HEK293 (cell line): Measurements from ENCODE around the gene PTBP1.

Source experiments
- CTCF ChIA-PET: fragments of 350-600 bp; formaldehyde crosslinking; extraction: SDS; loops from one replicate; lab custom pipeline; 2021; ENCODE audit warnings: antibody characterized with exemption; lab: Yijun Ruan, JAX
- POLR2A ChIA-PET: fragments of 300-600 bp; formaldehyde crosslinking; extraction: SDS; loops from one replicate; lab custom pipeline; 2020; ENCODE audit warnings: antibody characterized with exemption, inconsistent platforms; lab: Yijun Ruan, JAX
- H3K27ac ChIP-seq: fragments of 200-500 bp; sonication (Bioruptor generic); 2 replicates; pipeline ENCODE4 v1.5.1; 2014; ENCODE audit warnings: low read depth, low read length, control low read depth, inconsistent platforms; ENCODE audit errors: extremely low read depth
- H3K36me3 ChIP-seq, 2 experiments: fragments of 200-500 bp in 1 of 2; sonication (Bioruptor generic) in 1 of 2; 1 replicate in 1 of 2; 2 replicates in 1 of 2; pipeline ENCODE4 v1.5.1; 2014 to 2017; ENCODE audit warnings: inconsistent platforms in 2 of 2, low read length in 2 of 2; ENCODE audit not compliant: control insufficient read depth in 2 of 2, insufficient read depth in 1 of 2
- H3K4me1 ChIP-seq: fragments of 200-500 bp; sonication (Bioruptor generic); 2 replicates; pipeline ENCODE4 v1.5.1; 2014; ENCODE audit warnings: mild to moderate bottlenecking, low read length, inconsistent platforms; ENCODE audit not compliant: control insufficient read depth, insufficient read depth
- H3K4me3 ChIP-seq: 2 replicates; pipeline ENCODE4 v1.5.1; 2011; ENCODE audit warnings: low read depth, mild to moderate bottlenecking, control low read depth, low read length, moderate library complexity
- H3K9me3 ChIP-seq: fragments of 200-500 bp; sonication (Bioruptor generic); 2 replicates; pipeline ENCODE4 v1.5.1; 2014; ENCODE audit warnings: low read depth, low read length, inconsistent platforms; ENCODE audit not compliant: control insufficient read depth, insufficient read depth
- EGR2 ChIP-seq: fragments of 450-650 bp; formaldehyde crosslinking; IDR thresholded peaks from 2 replicates; pipeline ENCODE4 v1.5.1; 2016; ENCODE audit warnings: low read depth, missing biosample characterization, missing genetic modification characterization
- ELK4 ChIP-seq: IDR thresholded peaks from 2 replicates; pipeline ENCODE4 v1.6.1; 2011; ENCODE audit warnings: mild to moderate bottlenecking, low read depth, low read length, borderline replicate concordance
- HIC1 ChIP-seq: fragments of 450-650 bp; formaldehyde crosslinking; IDR thresholded peaks from 2 replicates; pipeline ENCODE4 v1.5.1; 2016; ENCODE audit warnings: missing biosample characterization, missing genetic modification characterization
- KLF8 ChIP-seq: fragments of 450-650 bp; formaldehyde crosslinking; IDR thresholded peaks from 2 replicates; pipeline ENCODE4 v1.5.1; 2016; ENCODE audit warnings: missing biosample characterization, missing genetic modification characterization
- REST ChIP-seq: fragments of 450-650 bp; formaldehyde crosslinking; IDR thresholded peaks from 2 replicates; pipeline ENCODE4 v1.5.1; 2016; ENCODE audit warnings: missing biosample characterization, missing genetic modification characterization
- ZBTB17 ChIP-seq: fragments of 450-650 bp; formaldehyde crosslinking; IDR thresholded peaks from 2 replicates; pipeline ENCODE4 v1.5.1; 2016; ENCODE audit warnings: missing biosample characterization, missing genetic modification characterization
- ZFHX2 ChIP-seq: fragments of 450-650 bp; formaldehyde crosslinking; conservative IDR thresholded peaks from 2 replicates; pipeline ENCODE4 v1.5.1; 2016; ENCODE audit warnings: missing biosample characterization, missing genetic modification characterization
- ZNF157 ChIP-seq: fragments of 450-650 bp; formaldehyde crosslinking; IDR thresholded peaks from 2 replicates; pipeline ENCODE4 v1.5.1; 2016; ENCODE audit warnings: missing biosample characterization, missing genetic modification characterization
- ZNF391 ChIP-seq: fragments of 450-650 bp; formaldehyde crosslinking; IDR thresholded peaks from 2 replicates; pipeline ENCODE4 v1.5.1; 2016; ENCODE audit warnings: low read depth, missing biosample characterization, missing genetic modification characterization, borderline replicate concordance
- ZNF433 ChIP-seq: fragments of 450-650 bp; formaldehyde crosslinking; IDR thresholded peaks from 2 replicates; pipeline ENCODE4 v1.5.1; 2016; ENCODE audit warnings: missing biosample characterization, missing genetic modification characterization, low read depth
- ZNF558 ChIP-seq: fragments of 450-650 bp; formaldehyde crosslinking; IDR thresholded peaks from 2 replicates; pipeline ENCODE4 v1.5.1; 2016; ENCODE audit warnings: missing biosample characterization, missing genetic modification characterization
- ZNF600 ChIP-seq: fragments of 450-650 bp; formaldehyde crosslinking; IDR thresholded peaks from 2 replicates; pipeline ENCODE4 v1.5.1; 2016; ENCODE audit warnings: missing biosample characterization, missing genetic modification characterization
- ZNF629 ChIP-seq: fragments of 450-650 bp; formaldehyde crosslinking; IDR thresholded peaks from 2 replicates; pipeline ENCODE4 v1.5.1; 2017; ENCODE audit warnings: missing biosample characterization, missing genetic modification characterization
- TF ChIP-seq, protein P1 (sequence below): fragments of 450-650 bp; formaldehyde crosslinking; IDR thresholded peaks from 2 replicates; pipeline ENCODE4 v1.5.1; 2016; ENCODE audit warnings: missing biosample characterization, missing genetic modification characterization, borderline replicate concordance

Gene PTBP1

GRCh38 chr19:815079-815774 lies 18.0 kb downstream of the PTBP1 start:
- peak; percentile 96 for TF ChIP-seq HIC1
- TF ChIP-seq ZNF157 (tag by site-specific recombination): no peak
- Histone ChIP-seq H3K4me3 (no peak overlapping the region), H3K4me1 (no peaks in the 10 kb centered on the region), H3K9me3 (no peaks in the 10 kb centered on the region), H3K27ac (no peak overlapping the region), H3K36me3 (peaks cover 9 to 32% of the 10 kb centered on the region in 2 experiments; a peak in 2 of 3 replicates)
- ChIA-PET CTCF (interaction anchor here (1.0 kb wide), 1 partner anchor 45 kb away, joined by 4 read pairs; no protein-coding TSS in a partner anchor), POLR2A (no interaction called here)

DNA sequence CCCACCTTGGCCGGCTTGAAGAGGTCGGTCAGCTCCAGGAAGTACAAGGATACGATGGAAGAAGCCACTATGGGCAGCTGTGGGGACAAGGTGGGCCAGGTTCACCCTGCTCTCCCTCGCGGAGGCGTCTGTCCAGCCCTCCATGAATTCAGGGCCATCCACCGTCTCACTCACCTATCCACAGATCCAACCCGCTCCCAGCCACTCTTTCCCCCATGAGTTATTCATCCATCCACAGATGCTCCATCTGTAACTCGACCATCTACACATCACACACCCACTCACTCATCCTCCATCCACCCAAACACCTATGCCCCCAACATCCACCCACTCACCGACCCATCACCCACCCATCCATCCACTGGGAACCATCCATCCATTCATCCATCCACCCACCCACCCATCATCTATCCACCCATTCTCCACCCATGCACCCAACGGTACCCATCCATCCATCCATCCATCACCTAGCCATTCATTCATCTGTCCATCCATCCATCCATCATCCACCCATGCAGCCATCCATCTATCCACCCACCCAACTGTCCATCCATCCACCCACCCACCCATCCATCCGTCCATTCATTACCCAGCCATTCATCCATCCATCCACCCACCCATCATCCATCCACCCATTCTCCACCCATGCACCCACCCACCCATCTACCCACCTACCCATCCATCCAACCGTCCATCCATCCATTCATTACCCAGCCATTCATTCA lies 18.7 kb downstream of the PTBP1 start:
- H3K27ac ChIP-seq: no peak overlapping the region
- H3K9me3 ChIP-seq: no peaks in the 10 kb centered on the region
- no peak overlapping the region for H3K4me3 ChIP-seq
- H3K36me3 ChIP-seq: peaks cover 8 to 25% of the 10 kb centered on the region in 2 experiments; a peak in 2 of 3 replicates
- ChIA-PET POLR2A (no interaction called here), CTCF (interaction anchor here (1.0 kb wide), 1 partner anchor 46 kb away, joined by 4 read pairs; no protein-coding TSS in a partner anchor)
- 0 out of 2 replicates have a peak, but pooled peaks have one; percentile 12 for TF ChIP-seq REST (tag by site-specific recombination)
- TF ChIP-seq KLF8 (tag by site-specific recombination): peak; percentile 81
- no peak for TF ChIP-seq ELK4
- TF ChIP-seq ZNF600 (tag by site-specific recombination): 0 out of 2 replicates have a peak, but pooled peaks have one; percentile 41
- TF ChIP-seq ZNF433: no peak
- TF ChIP-seq ZNF558 (tag by site-specific recombination): 0 out of 2 replicates have a peak, but pooled peaks have one; percentile 60
- peak; percentile 91 for TF ChIP-seq ZFHX2
- 0 out of 2 replicates have a peak, but pooled peaks have one; percentile 26 for TF ChIP-seq ZNF391 (tag by site-specific recombination)
- TF ChIP-seq, protein P1, sequence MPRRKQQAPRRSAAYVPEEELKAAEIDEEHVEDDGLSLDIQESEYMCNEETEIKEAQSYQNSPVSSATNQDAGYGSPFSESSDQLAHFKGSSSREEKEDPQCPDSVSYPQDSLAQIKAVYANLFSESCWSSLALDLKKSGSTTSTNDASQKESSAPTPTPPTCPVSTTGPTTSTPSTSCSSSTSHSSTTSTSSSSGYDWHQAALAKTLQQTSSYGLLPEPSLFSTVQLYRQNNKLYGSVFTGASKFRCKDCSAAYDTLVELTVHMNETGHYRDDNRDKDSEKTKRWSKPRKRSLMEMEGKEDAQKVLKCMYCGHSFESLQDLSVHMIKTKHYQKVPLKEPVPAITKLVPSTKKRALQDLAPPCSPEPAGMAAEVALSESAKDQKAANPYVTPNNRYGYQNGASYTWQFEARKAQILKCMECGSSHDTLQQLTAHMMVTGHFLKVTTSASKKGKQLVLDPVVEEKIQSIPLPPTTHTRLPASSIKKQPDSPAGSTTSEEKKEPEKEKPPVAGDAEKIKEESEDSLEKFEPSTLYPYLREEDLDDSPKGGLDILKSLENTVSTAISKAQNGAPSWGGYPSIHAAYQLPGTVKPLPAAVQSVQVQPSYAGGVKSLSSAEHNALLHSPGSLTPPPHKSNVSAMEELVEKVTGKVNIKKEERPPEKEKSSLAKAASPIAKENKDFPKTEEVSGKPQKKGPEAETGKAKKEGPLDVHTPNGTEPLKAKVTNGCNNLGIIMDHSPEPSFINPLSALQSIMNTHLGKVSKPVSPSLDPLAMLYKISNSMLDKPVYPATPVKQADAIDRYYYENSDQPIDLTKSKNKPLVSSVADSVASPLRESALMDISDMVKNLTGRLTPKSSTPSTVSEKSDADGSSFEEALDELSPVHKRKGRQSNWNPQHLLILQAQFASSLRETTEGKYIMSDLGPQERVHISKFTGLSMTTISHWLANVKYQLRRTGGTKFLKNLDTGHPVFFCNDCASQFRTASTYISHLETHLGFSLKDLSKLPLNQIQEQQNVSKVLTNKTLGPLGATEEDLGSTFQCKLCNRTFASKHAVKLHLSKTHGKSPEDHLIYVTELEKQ (tag by site-specific recombination): no peak
- no peak for TF ChIP-seq ZNF629 (tag by site-specific recombination)
- peak; percentile 96 for TF ChIP-seq EGR2 (tag by site-specific recombination)
- TF ChIP-seq ZBTB17 (tag by site-specific recombination): peak; percentile 95
- no peaks in the 10 kb centered on the region for H3K4me1 ChIP-seq
